Activated CD4-positive, alpha-beta T cell treated with anti-CD3 and anti-CD28 coated beads for 36 hours (primary cell): ENCODE results near the gene DCXR. TPM values are rescaled to one million over a fixed set of nuclear protein-coding genes. Genes with fewer than 3 reads are reported as not detected.

Experiments
- ATAC-seq: fragments of 200-7000 bp; cut with Tn5 transposase; one replicate; pipeline ENCODE4 v1.10.0; 2021; ENCODE audit warnings: mild to moderate bottlenecking, moderate library complexity
- CTCF ChIA-PET: fragments of 350-600 bp; sonication (Branson Sonifier 250); formaldehyde crosslinking; loops from one replicate; lab custom pipeline; 2021; ENCODE audit warnings: antibody characterized with exemption; lab: Charles Lee
- POLR2A ChIA-PET: fragments of 350-600 bp; sonication (Branson Sonifier 250); formaldehyde crosslinking; loops from one replicate; lab custom pipeline; 2021; ENCODE audit warnings: antibody characterized with exemption, inconsistent platforms; lab: Charles Lee
- DNase-seq: peaks from one replicate; pipeline ENCODE4 v3.0.0-alpha.2; 2020
- H3K27ac Mint-ChIP-seq: one replicate; pipeline ENCODE4 v1.8.0; 2021; ENCODE audit warnings: mixed read lengths
- H3K27me3 Mint-ChIP-seq: one replicate; pipeline ENCODE4 v1.8.0; 2021; ENCODE audit warnings: mixed read lengths
- H3K36me3 Mint-ChIP-seq: one replicate; pipeline ENCODE4 v1.8.0; 2021; ENCODE audit warnings: low read depth, mixed read lengths
- H3K4me1 Mint-ChIP-seq: one replicate; pipeline ENCODE4 v1.8.0; 2021; ENCODE audit warnings: mixed read lengths
- H3K4me3 Mint-ChIP-seq: one replicate; pipeline ENCODE4 v1.8.0; 2021; ENCODE audit warnings: mild to moderate bottlenecking, moderate library complexity, mixed read lengths
- H3K9me3 Mint-ChIP-seq: one replicate; pipeline ENCODE4 v1.8.0; 2021; ENCODE audit warnings: low read depth, mixed read lengths
- intact Hi-C, 2 experiments: fragments of 100-400 bp; cut with DNase I in 1 of 2; cut with micrococcal nuclease in 1 of 2; formaldehyde crosslinking; loops; one replicate each; pipeline versions ENCODE4 v1.14.2 to v1.15.1; 2022 to 2024; cut with DNase I, micrococcal nuclease
- total RNA-seq, 2 experiments: library from RNA; stranded (reverse); gene quantifications; one replicate each; pipeline ENCODE4 v1.2.3, GENCODE V29; 2021

Gene DCXR
- total RNA-seq, 2 experiments from 2014 or later = 105 to 166 TPM

DNA sequence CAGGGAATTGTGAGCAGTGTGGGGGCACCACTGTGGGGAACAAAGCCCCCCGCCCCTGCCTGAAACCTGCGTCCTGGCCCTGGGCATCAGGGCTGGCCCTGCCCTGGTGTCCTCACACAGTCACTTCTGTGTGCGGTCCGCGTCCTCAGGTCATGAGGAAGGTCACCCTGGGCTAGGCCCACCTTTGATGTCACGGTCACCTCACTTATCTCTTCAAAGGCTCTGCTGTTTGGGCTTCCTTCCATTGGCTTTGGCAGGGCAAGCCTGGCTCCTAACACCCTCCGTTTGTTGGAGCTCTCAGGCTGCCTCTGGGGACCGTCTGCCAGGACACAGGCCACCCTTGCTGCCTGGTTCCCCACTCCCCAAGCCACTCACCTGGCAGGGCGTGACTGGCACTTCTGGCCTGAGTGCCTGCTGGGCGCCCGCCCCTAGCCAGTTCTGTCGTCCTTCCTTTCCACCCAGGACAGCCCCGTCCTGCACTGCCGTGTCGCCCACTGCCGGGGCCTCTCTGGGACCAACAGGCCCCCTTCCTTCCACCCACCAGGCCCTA lies 23.6 kb downstream of the DCXR start:
- H3K4me1 Mint-ChIP-seq = no peaks in the 10 kb centered on the region
- POLR2A ChIA-PET = no interaction called here
- no peaks in the 10 kb centered on the region for H3K27me3 Mint-ChIP-seq
- CTCF ChIA-PET = no interaction called here
- DNase-seq (no peak), ATAC-seq (no peak)
- no peak overlapping the region for H3K4me3 Mint-ChIP-seq
- H3K27ac Mint-ChIP-seq = no peak overlapping the region
- no peaks in the 10 kb centered on the region for H3K9me3 Mint-ChIP-seq
- intact Hi-C loops = no loop called here
- H3K36me3 Mint-ChIP-seq = no peaks in the 10 kb centered on the region

DNA sequence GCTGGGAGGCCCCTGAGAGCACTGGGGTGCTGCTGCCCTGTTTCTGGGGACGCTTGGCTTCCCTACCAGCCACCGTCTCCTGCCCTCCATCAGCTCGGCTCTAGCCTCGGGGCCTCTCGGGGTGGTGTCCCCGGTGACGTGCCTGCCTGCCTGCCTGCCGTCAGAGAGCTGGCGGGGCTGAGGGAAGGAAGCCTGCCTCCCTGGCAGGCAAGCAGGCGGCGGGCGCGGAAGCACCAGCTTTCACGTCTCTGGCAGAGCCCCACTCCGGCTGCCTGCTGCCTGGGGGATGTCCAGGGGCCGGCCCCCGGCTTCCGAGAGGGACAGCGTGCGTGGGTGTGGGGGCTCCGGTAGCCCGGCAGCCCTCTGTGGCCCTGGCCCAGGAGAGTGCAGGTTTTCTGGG lies 24.2 kb downstream of the DCXR start:
- no peak for DNase-seq
- ChIA-PET POLR2A (no interaction called here), CTCF (no interaction called here)
- H3K27ac Mint-ChIP-seq = no peak overlapping the region
- H3K4me1 Mint-ChIP-seq = no peaks in the 10 kb centered on the region
- ATAC-seq = no peak
- no peaks in the 10 kb centered on the region for H3K36me3 Mint-ChIP-seq
- intact Hi-C loops = no loop called here
- no peaks in the 10 kb centered on the region for H3K9me3 Mint-ChIP-seq
- H3K27me3 Mint-ChIP-seq = no peaks in the 10 kb centered on the region
- no peak overlapping the region for H3K4me3 Mint-ChIP-seq

DNA sequence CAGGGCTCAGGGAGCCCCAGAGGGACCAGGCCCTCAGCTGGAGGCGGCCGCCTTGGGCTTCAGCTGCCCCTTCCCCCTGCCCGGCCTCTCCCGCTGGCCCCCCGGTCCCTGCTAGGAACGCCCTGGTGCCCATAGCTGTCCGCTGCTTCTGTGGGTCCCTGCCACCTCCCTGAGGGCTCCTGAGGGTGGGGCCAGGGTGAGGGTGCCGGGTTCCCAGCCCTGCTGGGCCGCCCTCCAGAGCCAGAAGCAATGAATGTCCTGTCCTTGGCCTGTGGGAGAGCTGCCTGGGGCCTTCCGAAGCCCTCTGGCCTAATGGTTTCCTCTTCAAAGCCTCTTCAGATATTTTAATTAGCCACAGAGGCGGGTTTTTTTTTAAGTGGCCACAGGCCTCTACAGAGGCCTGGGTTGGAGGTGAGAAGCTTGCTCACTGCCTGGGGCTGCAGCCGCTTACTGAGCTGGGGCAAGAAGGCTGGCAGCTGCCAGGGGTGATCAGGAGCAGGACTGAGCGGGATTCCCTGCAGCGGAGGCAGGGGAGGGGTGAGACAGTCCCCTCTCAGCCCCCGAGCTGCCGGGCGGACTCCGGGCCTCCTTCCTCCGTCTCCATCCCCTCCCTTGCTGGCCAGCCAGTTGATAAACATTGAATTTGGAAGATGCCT lies 24.7 kb downstream of the DCXR start:
- no peaks in the 10 kb centered on the region for H3K4me1 Mint-ChIP-seq
- no peaks in the 10 kb centered on the region for H3K9me3 Mint-ChIP-seq
- H3K27ac Mint-ChIP-seq = no peak overlapping the region
- H3K4me3 Mint-ChIP-seq = no peak overlapping the region
- ChIA-PET POLR2A (no interaction called here), CTCF (no interaction called here)
- H3K36me3 Mint-ChIP-seq = no peaks in the 10 kb centered on the region
- no peak for DNase-seq
- H3K27me3 Mint-ChIP-seq = no peaks in the 10 kb centered on the region
- intact Hi-C loops = no loop called here
- no peak for ATAC-seq

DNA sequence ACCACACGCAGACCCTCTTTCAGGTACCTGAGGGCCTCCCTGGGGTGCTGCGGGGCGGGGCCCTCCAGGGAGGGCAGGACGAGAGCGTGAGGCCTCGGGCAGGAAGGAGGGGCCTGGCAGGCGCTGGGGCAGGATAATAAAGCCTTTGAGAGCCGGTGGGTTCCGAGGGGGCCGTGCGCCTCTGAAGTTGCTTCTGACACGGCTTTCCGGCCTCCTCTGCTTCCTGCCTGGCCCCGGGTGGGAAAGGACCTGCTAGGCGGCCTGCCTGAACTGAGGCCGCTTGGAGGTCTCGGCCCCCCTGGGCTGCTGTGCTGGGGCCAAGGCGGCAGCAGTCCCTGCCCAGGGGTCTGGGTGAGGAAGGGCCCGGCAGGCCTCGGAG lies 25.2 kb downstream of the DCXR start:
- H3K36me3 Mint-ChIP-seq = no peaks in the 10 kb centered on the region
- H3K4me1 Mint-ChIP-seq = no peaks in the 10 kb centered on the region
- ATAC-seq (no peak), DNase-seq (no peak)
- intact Hi-C loops = no loop called here
- no peak overlapping the region for H3K27ac Mint-ChIP-seq
- no peaks in the 10 kb centered on the region for H3K27me3 Mint-ChIP-seq
- H3K9me3 Mint-ChIP-seq = no peaks in the 10 kb centered on the region
- CTCF ChIA-PET = no interaction called here
- H3K4me3 Mint-ChIP-seq = no peak overlapping the region
- POLR2A ChIA-PET = no interaction called here

GRCh38 chr17:82011617-82012187 lies 25.8 kb downstream of the DCXR start:
- ATAC-seq = no peak
- intact Hi-C loops = no loop called here
- ChIA-PET POLR2A (interaction anchor here (0.6 kb wide), 1 partner anchor 33 kb away, joined by 5 read pairs; no protein-coding TSS in a partner anchor), CTCF (interaction anchor here (0.6 kb wide), 1 partner anchor 9 kb away, joined by 3 read pairs; no protein-coding TSS in a partner anchor)
- H3K4me3 Mint-ChIP-seq = no peak overlapping the region
- H3K27ac Mint-ChIP-seq = no peak overlapping the region
- H3K4me1 Mint-ChIP-seq = no peaks in the 10 kb centered on the region
- DNase-seq = no peak
- no peaks in the 10 kb centered on the region for H3K27me3 Mint-ChIP-seq
- H3K9me3 Mint-ChIP-seq = no peaks in the 10 kb centered on the region
- H3K36me3 Mint-ChIP-seq = no peaks in the 10 kb centered on the region

DNA sequence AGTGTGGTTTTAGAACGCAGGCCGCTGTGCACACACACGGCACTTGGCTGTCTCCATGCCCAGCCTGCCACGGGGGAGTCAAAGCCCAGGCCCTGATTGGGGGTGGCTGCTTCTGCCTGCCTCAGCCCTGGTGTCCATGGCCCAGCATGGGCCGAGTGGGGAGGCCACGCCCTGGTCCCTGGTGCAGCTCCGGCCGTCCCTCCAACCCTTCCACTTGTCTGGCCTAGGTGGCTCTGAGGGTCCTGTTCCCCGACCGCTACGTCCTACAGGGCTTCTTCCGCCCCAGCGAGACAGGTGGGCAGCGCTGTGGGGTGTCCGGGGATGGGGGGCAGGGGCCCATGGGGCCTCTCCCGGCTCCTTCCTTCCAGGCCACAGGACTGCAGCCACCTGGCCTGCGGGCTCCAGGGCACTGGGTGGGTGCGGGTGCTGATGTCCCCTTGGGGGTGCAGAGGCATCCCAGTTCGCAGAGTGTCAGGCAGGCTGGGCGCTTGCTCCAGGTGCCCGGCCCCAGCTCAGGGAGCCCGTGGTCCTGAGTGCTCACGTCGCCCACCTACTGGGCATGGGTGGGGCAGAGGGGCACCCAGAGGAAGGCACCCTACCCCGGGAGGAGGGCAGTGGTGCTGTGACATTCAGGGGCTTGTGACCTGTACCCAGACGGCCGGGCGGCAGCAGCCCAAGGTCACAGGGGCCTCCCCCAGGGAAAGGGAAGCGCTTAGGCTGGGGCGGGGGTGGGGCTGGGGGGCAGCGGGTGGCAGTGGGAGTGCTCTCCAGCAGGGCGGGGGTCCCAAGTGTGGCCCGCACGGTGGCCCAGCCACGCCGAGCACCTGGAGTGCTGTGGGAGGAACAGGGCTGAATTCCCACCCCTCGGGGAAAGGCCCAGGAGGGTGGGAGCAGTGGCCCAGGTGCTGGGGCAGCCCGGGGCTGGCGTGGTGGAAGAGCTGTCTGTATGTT lies 26.6 kb downstream of the DCXR start:
- CTCF ChIA-PET = interaction anchor here (0.6 kb wide), 2 partner anchors 10 to 130 kb away, joined by 3 read pairs; no protein-coding TSS in a partner anchor
- POLR2A ChIA-PET = interaction anchor here (0.6 kb wide), 1 partner anchor 32 kb away, joined by 5 read pairs; no protein-coding TSS in a partner anchor
- intact Hi-C loops = no loop called here
- no peaks in the 10 kb centered on the region for H3K9me3 Mint-ChIP-seq
- H3K36me3 Mint-ChIP-seq = no peaks in the 10 kb centered on the region
- H3K4me3 Mint-ChIP-seq = no peak overlapping the region
- no peaks in the 10 kb centered on the region for H3K27me3 Mint-ChIP-seq
- ATAC-seq = no peak
- no peak overlapping the region for H3K27ac Mint-ChIP-seq
- no peaks in the 10 kb centered on the region for H3K4me1 Mint-ChIP-seq
- DNase-seq = no peak

DNA sequence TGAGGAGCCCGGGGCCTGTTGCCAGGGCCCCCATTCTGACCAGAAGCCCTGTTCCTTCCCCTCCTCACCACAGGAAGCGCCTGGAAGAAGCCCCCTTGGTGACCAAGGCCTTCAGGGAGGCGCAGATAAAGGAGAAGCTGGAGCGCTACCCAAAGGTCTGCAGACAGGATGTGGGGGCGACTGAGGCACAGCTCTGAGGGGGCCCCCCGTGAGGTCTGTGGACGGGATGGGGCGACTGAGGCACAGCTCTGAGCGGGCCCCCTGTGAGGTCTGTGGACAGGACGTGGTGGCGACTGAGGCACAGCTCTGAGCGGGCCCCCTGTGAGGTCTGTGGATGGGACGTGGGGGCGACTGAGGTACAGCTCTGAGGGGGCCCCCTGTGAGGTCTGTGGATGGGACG lies 28.1 kb downstream of the DCXR start:
- ChIA-PET CTCF (interaction anchor here (0.5 kb wide), 1 partner anchor 62 kb away, joined by 3 read pairs; no protein-coding TSS in a partner anchor), POLR2A (no interaction called here)
- intact Hi-C loops = no loop called here
- H3K27me3 Mint-ChIP-seq = no peaks in the 10 kb centered on the region
- no peak for ATAC-seq
- no peaks in the 10 kb centered on the region for H3K4me1 Mint-ChIP-seq
- H3K9me3 Mint-ChIP-seq = no peaks in the 10 kb centered on the region
- no peaks in the 10 kb centered on the region for H3K36me3 Mint-ChIP-seq
- DNase-seq = no peak
- H3K27ac Mint-ChIP-seq = no peak overlapping the region
- H3K4me3 Mint-ChIP-seq = no peak overlapping the region

DNA sequence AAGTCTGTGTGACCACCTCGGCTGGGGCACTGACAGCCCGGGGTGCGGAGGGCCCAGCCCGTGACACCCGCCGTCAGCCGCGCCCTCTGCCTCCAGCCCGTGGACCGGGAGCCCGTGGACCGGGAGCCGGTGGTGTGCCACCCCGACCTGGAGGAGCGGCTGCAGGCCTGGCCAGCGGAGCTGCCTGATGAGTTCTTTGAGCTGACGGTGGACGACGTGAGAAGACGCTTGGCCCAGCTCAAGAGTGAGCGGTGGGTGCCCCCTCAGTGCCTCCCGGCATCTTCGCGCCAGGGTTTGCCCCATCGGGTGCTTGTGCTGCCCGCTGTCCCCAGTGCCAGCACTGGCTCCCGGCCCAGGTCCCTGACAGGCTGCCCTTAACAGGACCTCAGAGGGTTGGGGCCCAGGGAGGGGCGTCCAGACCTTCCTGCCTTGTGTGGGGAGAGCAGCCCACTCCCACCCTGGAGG lies 28.5 kb downstream of the DCXR start:
- POLR2A ChIA-PET = no interaction called here
- no peaks in the 10 kb centered on the region for H3K4me1 Mint-ChIP-seq
- H3K27ac Mint-ChIP-seq = no peak overlapping the region
- ATAC-seq (no peak), DNase-seq (no peak)
- CTCF ChIA-PET = interaction anchor here (0.5 kb wide), 1 partner anchor 62 kb away, joined by 3 read pairs; no protein-coding TSS in a partner anchor
- intact Hi-C loops = no loop called here
- no peaks in the 10 kb centered on the region for H3K36me3 Mint-ChIP-seq
- no peak overlapping the region for H3K4me3 Mint-ChIP-seq
- H3K27me3 Mint-ChIP-seq = no peaks in the 10 kb centered on the region
- no peaks in the 10 kb centered on the region for H3K9me3 Mint-ChIP-seq

- Mint-ChIP-seq H3K36me3 (no peaks in the 10 kb centered on the region), H3K4me3 (no peak overlapping the region), H3K27me3 (no peaks in the 10 kb centered on the region), H3K27ac (no peak overlapping the region), H3K4me1 (no peaks in the 10 kb centered on the region), H3K9me3 (no peaks in the 10 kb centered on the region)
- DNase-seq (no peak), ATAC-seq (no peak)
- ChIA-PET CTCF (no interaction called here), POLR2A (no interaction called here)
- intact Hi-C loops = no loop called here
Observed at GRCh38 chr17:82008258-82008940, 29.1 kb downstream of the DCXR start.

DNA sequence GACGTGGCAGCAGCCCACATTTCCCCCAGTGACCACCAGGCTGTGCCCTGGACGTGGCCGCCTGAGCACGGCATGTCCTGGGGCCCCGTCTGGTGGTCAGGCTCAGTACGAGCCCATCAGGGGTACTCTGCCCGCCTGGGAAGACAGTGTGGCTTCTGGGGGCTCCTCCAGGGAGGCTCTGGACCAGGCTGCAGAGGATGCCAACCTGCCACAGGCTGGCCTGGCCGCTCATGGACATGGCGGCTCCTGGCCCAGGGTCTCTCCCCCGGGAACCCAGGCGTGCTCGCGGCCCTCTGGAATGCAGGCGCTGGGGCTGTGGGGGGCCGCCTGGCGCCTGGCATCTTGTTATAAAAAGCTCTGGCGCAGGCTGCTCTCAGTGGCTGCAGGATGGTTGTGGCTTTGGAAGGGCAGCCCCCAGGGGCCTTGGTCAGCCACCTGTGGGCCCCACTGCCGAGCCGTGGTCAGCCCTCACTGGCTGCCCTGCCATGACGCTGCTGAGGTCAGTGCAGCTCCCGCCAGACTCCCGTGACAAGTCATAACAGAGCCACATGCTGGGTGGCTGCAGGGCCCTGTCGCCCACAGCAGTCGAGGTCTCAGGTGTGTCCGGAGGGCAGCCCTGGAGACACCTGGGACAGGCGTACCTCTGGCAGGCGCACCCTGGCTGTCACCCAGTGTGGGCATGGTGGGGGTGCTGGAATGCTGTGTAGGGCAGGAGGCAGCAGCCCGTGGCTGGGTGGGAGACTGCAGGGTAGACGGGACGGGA lies 29.8 kb downstream of the DCXR start:
- Mint-ChIP-seq H3K4me1 (no peaks in the 10 kb centered on the region), H3K36me3 (no peaks in the 10 kb centered on the region), H3K9me3 (no peaks in the 10 kb centered on the region), H3K27me3 (no peaks in the 10 kb centered on the region), H3K4me3 (no peak overlapping the region), H3K27ac (no peak overlapping the region)
- ATAC-seq (no peak), DNase-seq (no peak)
- ChIA-PET CTCF (no interaction called here), POLR2A (no interaction called here)
- intact Hi-C loops = no loop called here

DNA sequence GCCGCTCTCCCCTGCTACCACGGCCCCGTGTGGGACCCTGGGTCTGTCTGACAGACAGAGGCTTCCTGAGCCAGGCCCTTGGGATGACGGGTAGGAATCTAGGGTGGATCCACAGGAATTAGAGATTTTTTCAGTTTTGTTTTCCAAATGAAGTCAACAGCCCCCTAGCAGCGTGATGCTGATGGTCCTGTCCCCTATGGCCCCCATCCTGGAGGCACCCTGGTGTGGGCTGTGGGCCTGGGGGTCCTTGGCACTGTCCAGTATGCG lies 30.3 kb downstream of the DCXR start:
- intact Hi-C loops = no loop called here
- Mint-ChIP-seq H3K27me3 (no peaks in the 10 kb centered on the region), H3K4me3 (no peak overlapping the region), H3K9me3 (no peaks in the 10 kb centered on the region), H3K4me1 (no peaks in the 10 kb centered on the region), H3K36me3 (no peaks in the 10 kb centered on the region), H3K27ac (no peak overlapping the region)
- DNase-seq (no peak), ATAC-seq (no peak)
- ChIA-PET CTCF (no interaction called here), POLR2A (no interaction called here)
